ENCODE measurements around the gene DOC2B. TPM values are rescaled to one million over a fixed set of nuclear protein-coding genes. Genes with fewer than 3 reads are reported as not detected.

Gene DOC2B
- total RNA-seq, 1 donor from 2014 or later: 0.26 TPM

GRCh38 chr17:185445-186138 is 4.1 kb upstream of the DOC2B start:
- DNase-seq (ENCODE audit: low read depth) (peak; percentile 53), FAIRE-seq (no peak)
- no peak overlapping the region for H3K4me3 ChIP-seq (ENCODE audit: low read depth, low read length)
- TF ChIP-seq, protein P1, sequence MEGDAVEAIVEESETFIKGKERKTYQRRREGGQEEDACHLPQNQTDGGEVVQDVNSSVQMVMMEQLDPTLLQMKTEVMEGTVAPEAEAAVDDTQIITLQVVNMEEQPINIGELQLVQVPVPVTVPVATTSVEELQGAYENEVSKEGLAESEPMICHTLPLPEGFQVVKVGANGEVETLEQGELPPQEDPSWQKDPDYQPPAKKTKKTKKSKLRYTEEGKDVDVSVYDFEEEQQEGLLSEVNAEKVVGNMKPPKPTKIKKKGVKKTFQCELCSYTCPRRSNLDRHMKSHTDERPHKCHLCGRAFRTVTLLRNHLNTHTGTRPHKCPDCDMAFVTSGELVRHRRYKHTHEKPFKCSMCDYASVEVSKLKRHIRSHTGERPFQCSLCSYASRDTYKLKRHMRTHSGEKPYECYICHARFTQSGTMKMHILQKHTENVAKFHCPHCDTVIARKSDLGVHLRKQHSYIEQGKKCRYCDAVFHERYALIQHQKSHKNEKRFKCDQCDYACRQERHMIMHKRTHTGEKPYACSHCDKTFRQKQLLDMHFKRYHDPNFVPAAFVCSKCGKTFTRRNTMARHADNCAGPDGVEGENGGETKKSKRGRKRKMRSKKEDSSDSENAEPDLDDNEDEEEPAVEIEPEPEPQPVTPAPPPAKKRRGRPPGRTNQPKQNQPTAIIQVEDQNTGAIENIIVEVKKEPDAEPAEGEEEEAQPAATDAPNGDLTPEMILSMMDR (IDR thresholded peaks at IDR 0.05; ENCODE audit: insufficient read depth, low read length, severe bottlenecking): no peak
- peaks cover 2% of the 10 kb centered on the region for H3K27me3 ChIP-seq (ENCODE audit: control insufficient read depth, insufficient read depth, low read length)
- no peaks in the 10 kb centered on the region for H3K36me3 ChIP-seq (ENCODE audit: control insufficient read depth, insufficient read depth, low read length)

DNA sequence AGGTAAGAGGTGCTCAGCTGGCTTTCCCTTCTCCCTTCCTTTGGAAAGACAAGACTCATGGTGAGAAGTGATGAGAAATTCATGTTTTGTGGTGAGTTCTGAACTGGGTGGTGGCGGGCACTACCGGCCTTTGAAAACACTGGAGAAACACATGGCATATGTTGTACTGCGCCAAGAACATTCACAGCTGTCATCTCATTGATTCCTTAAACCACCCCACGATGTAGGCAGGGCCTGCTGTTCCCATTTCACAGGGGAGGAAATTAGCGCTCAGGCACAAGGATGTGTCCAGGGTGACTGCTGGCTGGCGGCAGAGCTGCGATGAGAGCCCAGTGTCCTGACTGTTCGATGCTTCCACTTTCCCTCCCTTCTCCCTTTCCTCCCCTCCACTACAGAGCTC is 1.6 kb upstream of the DOC2B start:
- peaks cover 6% of the 10 kb centered on the region for H3K27me3 ChIP-seq (ENCODE audit: control insufficient read depth, insufficient read depth, low read length)
- FAIRE-seq: peak; percentile 89

DNA sequence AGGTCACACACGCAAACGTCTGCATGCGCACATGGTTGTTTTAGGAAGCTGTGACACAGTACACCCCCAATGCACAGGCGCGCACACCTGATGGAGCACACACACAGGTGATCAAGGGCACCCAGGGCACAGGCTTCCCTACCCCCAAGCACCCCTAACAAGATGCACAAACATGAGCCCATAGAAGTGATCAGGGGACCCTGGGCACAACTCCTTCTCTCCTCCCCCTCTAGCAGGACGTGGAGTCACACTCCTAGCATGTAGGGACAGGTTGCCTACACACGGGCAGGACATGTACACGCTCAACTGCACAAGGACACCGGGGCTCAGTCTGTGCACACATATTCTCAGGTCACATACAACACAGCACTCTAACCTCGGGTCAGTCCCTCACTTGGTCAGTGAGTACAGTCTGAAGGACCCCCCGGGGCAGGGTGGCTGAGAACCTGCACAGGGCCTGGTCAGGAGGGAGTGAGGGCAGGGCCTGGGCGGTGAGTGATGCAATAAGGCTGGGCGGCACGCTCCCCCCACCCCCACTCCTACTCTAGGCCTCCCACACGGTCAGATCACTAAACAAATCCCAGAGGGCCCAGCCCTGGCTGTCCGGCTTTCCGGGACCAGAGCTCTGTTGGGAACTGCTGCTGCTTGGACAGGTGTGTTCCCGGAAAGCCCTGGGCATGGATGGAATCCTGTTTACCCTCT is 751 bp upstream of the DOC2B start:
- H3K4me3 ChIP-seq (ENCODE audit: low read depth, low read length): peak overlapping the region; percentile 35
- FAIRE-seq (peak; percentile 40), DNase-seq (ENCODE audit: low read depth) (peak; percentile 75)
- H3K27me3 ChIP-seq (ENCODE audit: control insufficient read depth, insufficient read depth, low read length): peaks cover 7% of the 10 kb centered on the region
- H3K36me3 ChIP-seq (ENCODE audit: control insufficient read depth, insufficient read depth, low read length): no peaks in the 10 kb centered on the region
- TF ChIP-seq, protein P1 (IDR thresholded peaks at IDR 0.05; ENCODE audit: insufficient read depth, low read length, severe bottlenecking): no peak

More for the DNA sequence above, 1.6 kb upstream of the DOC2B start:
- H3K36me3 ChIP-seq (ENCODE audit: control insufficient read depth, insufficient read depth, low read length): no peaks in the 10 kb centered on the region
- no peak overlapping the region for H3K4me3 ChIP-seq (ENCODE audit: low read depth, low read length)
- TF ChIP-seq, protein P1 (IDR thresholded peaks at IDR 0.05; ENCODE audit: insufficient read depth, low read length, severe bottlenecking): no peak
- DNase-seq (ENCODE audit: low read depth): no peak

DNA sequence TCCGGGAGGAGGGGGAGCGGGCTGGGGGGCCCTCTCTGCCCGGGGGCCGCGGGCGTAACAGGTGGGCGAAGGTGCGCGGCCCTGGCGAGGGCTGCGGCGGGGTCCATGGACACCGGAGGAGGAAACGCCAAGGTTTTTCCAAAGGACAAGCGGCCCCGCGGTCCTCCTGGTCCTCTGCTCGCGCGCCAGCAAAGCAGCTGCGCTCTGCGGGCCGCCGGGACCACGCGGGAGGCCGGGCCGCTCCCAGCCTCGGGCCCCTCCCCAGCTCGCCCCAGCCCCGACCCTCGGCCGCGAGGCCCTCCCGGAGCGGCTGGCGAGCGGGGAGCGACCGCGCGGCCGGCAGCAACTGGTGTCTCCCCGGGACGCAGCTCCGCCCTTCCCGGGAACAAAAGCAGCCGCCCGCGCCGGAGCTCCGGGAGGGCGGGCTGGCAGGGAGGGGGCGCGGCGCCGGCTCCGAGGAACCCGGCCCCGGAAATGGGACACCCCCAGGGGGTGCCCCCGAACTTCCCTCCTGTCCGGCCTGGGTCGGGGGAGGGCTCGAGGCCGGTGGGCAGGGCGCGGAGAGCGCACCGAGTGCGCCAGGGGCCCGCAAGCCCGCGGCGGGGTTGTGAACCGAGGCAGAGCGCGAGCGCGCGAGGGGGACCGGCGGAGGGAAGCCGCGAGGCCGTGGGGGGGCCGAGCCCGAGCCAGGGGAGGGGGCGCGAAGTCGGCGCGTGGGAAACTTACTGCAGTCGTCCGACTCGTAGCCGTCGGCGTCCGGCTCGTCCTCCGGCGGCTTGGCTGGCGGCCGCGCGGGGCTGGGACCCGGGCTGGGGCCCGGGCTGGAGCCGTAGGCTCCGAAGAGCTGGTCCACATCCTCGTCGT is 837 bp downstream of the DOC2B start:
- Histone ChIP-seq H3K36me3 (ENCODE audit: control insufficient read depth, insufficient read depth, low read length) (no peaks in the 10 kb centered on the region), H3K27me3 (ENCODE audit: control insufficient read depth, insufficient read depth, low read length) (peaks cover 7% of the 10 kb centered on the region), H3K4me3 (ENCODE audit: low read depth, low read length) (peak overlapping the region; percentile 37)
- no peak for DNase-seq (ENCODE audit: low read depth)
- TF ChIP-seq, protein P1 (IDR thresholded peaks at IDR 0.05; ENCODE audit: insufficient read depth, low read length, severe bottlenecking): no peak
- FAIRE-seq: no peak

DNA sequence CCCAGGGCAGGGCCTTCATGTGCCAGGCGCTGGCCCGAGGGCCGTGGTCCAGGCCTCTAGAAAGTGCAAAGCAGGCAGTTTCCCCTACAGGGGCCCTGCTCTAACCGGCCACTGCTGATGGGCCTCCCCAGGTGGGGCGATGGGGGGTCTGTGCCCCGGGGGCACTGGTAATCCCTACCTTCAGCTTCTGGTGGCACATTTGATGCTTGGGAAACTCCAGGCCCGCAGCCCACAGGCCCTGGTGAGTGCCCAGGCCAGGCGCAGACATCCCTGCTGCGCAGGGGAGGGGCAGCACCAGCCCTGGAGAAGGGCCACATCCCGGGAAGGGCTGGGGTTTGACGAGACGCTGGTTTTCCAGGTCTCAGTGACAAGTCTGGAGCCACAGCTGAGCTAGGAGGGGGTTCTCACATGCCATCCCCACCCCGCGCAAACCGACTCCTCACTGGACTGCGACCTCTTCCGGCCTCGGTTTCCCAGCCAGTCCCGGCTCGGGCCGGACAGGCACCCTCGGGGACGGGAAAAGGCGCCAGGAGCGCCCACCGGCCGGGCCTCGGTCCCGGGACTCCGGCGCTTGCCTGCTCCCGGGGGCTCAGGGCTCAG is 1.6 kb downstream of the DOC2B start:
- H3K36me3 ChIP-seq (ENCODE audit: control insufficient read depth, insufficient read depth, low read length): no peaks in the 10 kb centered on the region
- peaks cover 7% of the 10 kb centered on the region for H3K27me3 ChIP-seq (ENCODE audit: control insufficient read depth, insufficient read depth, low read length)
- H3K4me3 ChIP-seq (ENCODE audit: low read depth, low read length): peak overlapping the region; percentile 37
- DNase-seq (ENCODE audit: low read depth) (no peak), FAIRE-seq (no peak)
- TF ChIP-seq, protein P1 (IDR thresholded peaks at IDR 0.05; ENCODE audit: insufficient read depth, low read length, severe bottlenecking): no peak
